Stimulated activated CD4-positive, alpha-beta T cell treated with anti-CD3 and anti-CD28 coated beads, TNF-alpha, amount 100 ng/mL, for 4 hours (primary cell): ENCODE results near the gene SPOCK1.
"Not testable (repeated sequence)": the region's sequence is repeated elsewhere in the genome, so short reads cannot be mapped to it uniquely, and the experiment has no call there.

ENCODE experiments used
- DNase-seq, 3 experiments: peaks; one replicate each; pipeline ENCODE4 v3.0.0-alpha.2; 2020; ENCODE audit warnings: low read depth in 3 of 3

Gene SPOCK1

GRCh38 chr5:137264573-137264972, 234.6 kb downstream of the SPOCK1 start:
- no peak for DNase-seq

- DNase-seq = no peak
These were observed 235.1 kb downstream of the SPOCK1 start for GRCh38 chr5:137264041-137264440.

GRCh38 chr5:137263371-137264005, 235.6 kb downstream of the SPOCK1 start:
- no peak for DNase-seq

- no peak for DNase-seq
These were observed 236.3 kb downstream of the SPOCK1 start for GRCh38 chr5:137262818-137263217.

- DNase-seq = no peak
These were observed 238.1 kb downstream of the SPOCK1 start for GRCh38 chr5:137260820-137261695.

GRCh38 chr5:137259115-137259514, 240.0 kb downstream of the SPOCK1 start:
- not testable (repeated sequence) for DNase-seq

GRCh38 chr5:137254119-137255090, 244.7 kb downstream of the SPOCK1 start:
- DNase-seq = no peak

- no peak for DNase-seq
These were observed 246.6 kb downstream of the SPOCK1 start for GRCh38 chr5:137252512-137252911.

- no peak for DNase-seq
These were observed 248.7 kb downstream of the SPOCK1 start for GRCh38 chr5:137250421-137250820.

GRCh38 chr5:137248527-137248926, 250.6 kb downstream of the SPOCK1 start:
- no peak for DNase-seq

GRCh38 chr5:137245438-137245837, 253.7 kb downstream of the SPOCK1 start:
- DNase-seq = no peak

GRCh38 chr5:137240285-137240684, 258.8 kb downstream of the SPOCK1 start:
- DNase-seq = no peak

GRCh38 chr5:137236849-137237507, 262.1 kb downstream of the SPOCK1 start:
- DNase-seq = no peak

- DNase-seq = no peak
These were observed 262.9 kb downstream of the SPOCK1 start for GRCh38 chr5:137236252-137236651.

GRCh38 chr5:137234973-137235943, 263.9 kb downstream of the SPOCK1 start:
- DNase-seq = no peak

- DNase-seq = no peak
These were observed 265.4 kb downstream of the SPOCK1 start for GRCh38 chr5:137233726-137234125.

- DNase-seq = not testable (repeated sequence)
These were observed 265.8 kb downstream of the SPOCK1 start for GRCh38 chr5:137233304-137233703.

GRCh38 chr5:137231540-137231939, 267.6 kb downstream of the SPOCK1 start:
- no peak for DNase-seq

- DNase-seq = no peak
These were observed 270.3 kb downstream of the SPOCK1 start for GRCh38 chr5:137228816-137229215.

GRCh38 chr5:137226081-137226480, 273.0 kb downstream of the SPOCK1 start:
- DNase-seq = no peak
